Breast epithelium (tissue), 3 donors: ENCODE measurements around the gene CLSTN2.

Experiments
- CTCF ChIP-seq, 3 donors: fragments of 450-650 bp; IDR thresholded peaks; one replicate each; pipeline ENCODE4 v1.5.1; 2016 to 2017; ENCODE audit warnings: antibody characterized with exemption in 3 of 3, mild to moderate bottlenecking in 3 of 3, moderate library complexity in 3 of 3
- POLR2AphosphoS5 ChIP-seq, 3 donors: sonication (generic); formaldehyde crosslinking; IDR thresholded peaks; one replicate each; pipeline ENCODE4 v1.6.1; 2017; ENCODE audit warnings: antibody characterized with exemption in 3 of 3

DNA sequence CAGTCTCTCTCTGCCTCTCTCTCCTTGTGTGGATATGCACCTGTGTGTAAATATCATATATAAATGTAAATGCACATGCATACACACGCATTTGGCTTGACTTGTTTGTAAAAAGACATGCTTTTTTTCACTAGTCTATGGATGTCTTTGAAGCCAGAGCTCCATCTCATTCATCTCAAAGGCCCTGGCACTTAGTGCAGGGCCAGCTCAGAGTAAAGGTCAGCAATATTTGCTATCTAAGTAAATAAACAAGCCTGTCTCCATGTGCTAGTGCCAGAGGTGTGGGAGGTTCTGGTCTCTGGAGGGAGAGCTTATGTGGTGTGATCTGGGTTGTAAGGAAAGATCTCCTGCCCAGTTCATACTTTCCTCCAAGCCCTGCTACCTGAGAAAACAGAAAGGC lies 5.6 kb downstream of the CLSTN2 start:
- TF ChIP-seq CTCF (IDR thresholded peaks at IDR 0.05): no peak
- no peak for TF ChIP-seq POLR2AphosphoS5 (IDR thresholded peaks at IDR 0.05)
